SU-DHL-6 (cell line): ENCODE data around the gene TCHHL1.

Experiments used
- H2AFZ ChIP-seq: fragments of 200-600 bp; sonication (generic); 2 replicates; pipeline ENCODE4 v1.6.1; 2014; ENCODE audit warnings: low read depth, mild to moderate bottlenecking, moderate library complexity, mixed read lengths, antibody characterized with exemption, low read length; ENCODE audit not compliant: severe bottlenecking
- H3F3A ChIP-seq: fragments of 200-600 bp; shearing (Covaris generic); 2 replicates; pipeline ENCODE4 v1.6.0; 2016; ENCODE audit warnings: antibody characterized with exemption, mild to moderate bottlenecking; ENCODE audit not compliant: insufficient read depth
- H3K27ac ChIP-seq: fragments of 200-600 bp; sonication (generic); 2 replicates; pipeline ENCODE4 v1.5.1; 2016; ENCODE audit warnings: low read depth, mild to moderate bottlenecking, low read length, moderate library complexity, mixed read lengths
- H3K27me3 ChIP-seq: fragments of 200-600 bp; sonication (generic), shearing (Covaris generic); 2 replicates; pipeline ENCODE4 v1.6.0; 2014; ENCODE audit warnings: mild to moderate bottlenecking, low read length
- H3K36me3 ChIP-seq: fragments of 200-600 bp; sonication (generic); 2 replicates; pipeline ENCODE4 v1.6.1; 2014; ENCODE audit warnings: mild to moderate bottlenecking, low read length, mixed read lengths
- H3K4me2 ChIP-seq: fragments of 300-600, 200-600 bp; shearing (Covaris generic), sonication (generic); 2 replicates; pipeline ENCODE4 v1.6.0; 2014; ENCODE audit warnings: low read length, low read depth, mild to moderate bottlenecking; ENCODE audit not compliant: poor library complexity, severe bottlenecking
- H3K4me3 ChIP-seq: fragments of 200-600 bp; sonication (generic); 2 replicates; pipeline ENCODE4 v1.5.1; 2014; ENCODE audit warnings: antibody characterized with exemption, low read length, mild to moderate bottlenecking, mixed read lengths; ENCODE audit not compliant: insufficient read depth, poor library complexity, severe bottlenecking
- H3K79me2 ChIP-seq: fragments of 200-600 bp; sonication (generic); 2 replicates; pipeline ENCODE4 v1.6.1; 2014; ENCODE audit warnings: mild to moderate bottlenecking, low read length, moderate library complexity; ENCODE audit not compliant: insufficient read depth
- H3K9ac ChIP-seq: fragments of 200-600 bp; sonication (generic); 2 replicates; pipeline ENCODE4 v1.7.0; 2014; ENCODE audit warnings: mild to moderate bottlenecking, low read length
- H3K9me2 ChIP-seq: fragments of 200-600 bp; sonication (generic); replicated peaks from 2 replicates; pipeline ENCODE4 v1.6.1; 2014; ENCODE audit warnings: low read length; ENCODE audit not compliant: insufficient read depth
- H3K9me3 ChIP-seq: fragments of 200-600 bp; sonication (generic); 2 replicates; pipeline ENCODE4 v1.6.1; 2014; ENCODE audit warnings: low read length, mixed read lengths; ENCODE audit not compliant: insufficient read depth
- H4K20me1 ChIP-seq: fragments of 200-600 bp; sonication (generic); 2 replicates; pipeline ENCODE4 v1.6.1; 2014; ENCODE audit warnings: low read depth, mild to moderate bottlenecking, antibody characterized with exemption, low read length, moderate library complexity, mixed read lengths
- EZH2phosphoT487 ChIP-seq: fragments of 200-600 bp; sonication (generic), shearing (Covaris generic); conservative IDR thresholded peaks from 2 replicates; pipeline ENCODE4 v1.6.1; 2018; ENCODE audit warnings: mild to moderate bottlenecking, antibody characterized with exemption, low read length, moderate library complexity, mixed read lengths
- TF ChIP-seq, protein P1 (sequence below): fragments of 200-600 bp; sonication (generic); IDR thresholded peaks from one replicate; pipeline ENCODE4 v1.5.1; 2017; ENCODE audit warnings: antibody characterized with exemption, mild to moderate bottlenecking, low read length, moderate library complexity; ENCODE audit not compliant: insufficient read depth, poor library complexity, severe bottlenecking

The TCHHL1 gene

GRCh38 chr1:152109998-152110294 lies 21.1 kb upstream of the TCHHL1 start:
- Histone ChIP-seq H2AFZ (no peak overlapping the region), H3K27ac (no peak overlapping the region), H3F3A (no peaks in the 10 kb centered on the region), H3K9me3 (no peaks in the 10 kb centered on the region), H3K27me3 (no peaks in the 10 kb centered on the region), H4K20me1 (no peaks in the 10 kb centered on the region), H3K36me3 (no peaks in the 10 kb centered on the region), H3K9me2 (no peaks in the 10 kb centered on the region), H3K9ac (no peak overlapping the region), H3K4me3 (no peak overlapping the region), H3K4me2 (no peak overlapping the region), H3K79me2 (no peaks in the 10 kb centered on the region)
- TF ChIP-seq, protein P1, sequence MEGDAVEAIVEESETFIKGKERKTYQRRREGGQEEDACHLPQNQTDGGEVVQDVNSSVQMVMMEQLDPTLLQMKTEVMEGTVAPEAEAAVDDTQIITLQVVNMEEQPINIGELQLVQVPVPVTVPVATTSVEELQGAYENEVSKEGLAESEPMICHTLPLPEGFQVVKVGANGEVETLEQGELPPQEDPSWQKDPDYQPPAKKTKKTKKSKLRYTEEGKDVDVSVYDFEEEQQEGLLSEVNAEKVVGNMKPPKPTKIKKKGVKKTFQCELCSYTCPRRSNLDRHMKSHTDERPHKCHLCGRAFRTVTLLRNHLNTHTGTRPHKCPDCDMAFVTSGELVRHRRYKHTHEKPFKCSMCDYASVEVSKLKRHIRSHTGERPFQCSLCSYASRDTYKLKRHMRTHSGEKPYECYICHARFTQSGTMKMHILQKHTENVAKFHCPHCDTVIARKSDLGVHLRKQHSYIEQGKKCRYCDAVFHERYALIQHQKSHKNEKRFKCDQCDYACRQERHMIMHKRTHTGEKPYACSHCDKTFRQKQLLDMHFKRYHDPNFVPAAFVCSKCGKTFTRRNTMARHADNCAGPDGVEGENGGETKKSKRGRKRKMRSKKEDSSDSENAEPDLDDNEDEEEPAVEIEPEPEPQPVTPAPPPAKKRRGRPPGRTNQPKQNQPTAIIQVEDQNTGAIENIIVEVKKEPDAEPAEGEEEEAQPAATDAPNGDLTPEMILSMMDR = no peak
- TF ChIP-seq EZH2phosphoT487 = no peak

DNA sequence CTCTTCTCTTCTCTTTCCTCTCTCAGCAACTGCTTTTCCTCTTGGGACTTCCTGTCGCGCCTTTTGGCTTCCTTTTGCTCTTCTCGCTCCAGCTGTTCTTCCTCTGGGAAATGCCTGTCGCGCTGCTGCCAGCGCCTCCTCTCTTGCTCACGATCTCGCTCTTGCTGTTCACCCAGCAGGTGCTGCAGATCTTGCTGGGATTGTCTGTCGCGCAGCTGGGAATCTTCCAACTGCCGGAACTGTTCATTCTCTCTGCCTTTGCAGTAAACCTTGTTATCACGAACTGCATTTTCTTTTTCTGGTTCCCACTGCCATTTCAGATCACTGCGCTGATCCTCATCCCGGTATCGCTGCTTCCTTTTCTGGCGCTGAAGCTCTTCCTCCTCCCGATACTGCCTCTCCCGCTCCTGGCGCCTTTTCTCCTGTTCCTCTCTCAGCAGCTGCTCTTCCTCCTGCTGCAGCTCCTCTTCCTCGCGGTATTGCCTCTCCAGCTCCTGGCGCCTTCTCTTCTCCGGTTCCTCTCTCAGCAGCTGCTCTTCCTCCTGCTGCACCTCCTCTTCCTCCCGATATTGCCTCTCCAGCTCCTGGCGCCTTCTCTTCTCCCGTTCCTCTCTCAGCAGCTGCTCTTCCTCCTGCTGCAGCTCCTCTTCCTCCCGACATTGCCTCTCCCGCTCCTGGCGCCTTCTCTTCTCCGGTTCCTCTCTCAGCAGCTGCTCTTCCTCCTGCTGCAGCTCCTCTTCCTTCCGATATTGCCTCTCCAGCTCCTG lies 20.6 kb upstream of the TCHHL1 start:
- Histone ChIP-seq H3K9me3 (no peaks in the 10 kb centered on the region), H3K27ac (no peak overlapping the region), H3K27me3 (no peaks in the 10 kb centered on the region), H3K9me2 (no peaks in the 10 kb centered on the region), H2AFZ (no peak overlapping the region), H3K4me2 (no peak overlapping the region), H3K4me3 (no peak overlapping the region), H3K79me2 (no peaks in the 10 kb centered on the region), H3F3A (no peaks in the 10 kb centered on the region), H3K9ac (no peak overlapping the region), H3K36me3 (no peaks in the 10 kb centered on the region), H4K20me1 (no peaks in the 10 kb centered on the region)
- TF ChIP-seq EZH2phosphoT487 = no peak
- TF ChIP-seq, protein P1 = no peak

DNA sequence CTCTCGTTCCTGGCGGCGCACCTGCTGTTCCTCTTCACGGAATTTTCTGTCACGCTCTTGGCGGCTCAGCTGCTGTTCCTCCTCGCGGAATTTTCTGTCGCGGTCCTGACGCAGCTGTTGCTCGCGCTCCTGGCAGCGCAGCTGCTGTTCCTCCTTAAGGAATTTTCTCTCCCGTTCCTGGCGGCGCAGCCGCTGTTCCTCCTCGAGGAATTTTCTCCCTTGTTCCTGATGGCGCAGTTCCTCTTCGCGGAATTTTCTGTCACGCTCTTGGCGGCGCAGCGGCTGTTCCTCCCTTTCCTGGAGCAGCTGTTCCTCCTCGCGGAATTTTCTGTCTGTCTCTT lies 20.0 kb upstream of the TCHHL1 start:
- no peaks in the 10 kb centered on the region for H3K36me3 ChIP-seq
- H4K20me1 ChIP-seq = no peaks in the 10 kb centered on the region
- no peak overlapping the region for H3K27ac ChIP-seq
- H3K9me3 ChIP-seq = no peaks in the 10 kb centered on the region
- TF ChIP-seq, protein P1 = no peak
- TF ChIP-seq EZH2phosphoT487 = no peak
- H3K4me3 ChIP-seq = no peak overlapping the region
- H3F3A ChIP-seq = no peaks in the 10 kb centered on the region
- H3K27me3 ChIP-seq = no peaks in the 10 kb centered on the region
- no peak overlapping the region for H3K9ac ChIP-seq
- H3K9me2 ChIP-seq = no peaks in the 10 kb centered on the region
- H2AFZ ChIP-seq = no peak overlapping the region
- H3K79me2 ChIP-seq = no peaks in the 10 kb centered on the region
- no peak overlapping the region for H3K4me2 ChIP-seq
